PC-3 (cell line): ENCODE data around the gene FBXO42. TPM values are rescaled to one million over a fixed set of nuclear protein-coding genes. Genes with fewer than 3 reads are reported as not detected.
"Not testable (repeated sequence)": the region's sequence is repeated elsewhere in the genome, so short reads cannot be mapped to it uniquely, and the experiment has no call there.

ENCODE experiments used
- ATAC-seq: fragments of 200-7000 bp; cut with Tn5 transposase; 2 replicates; pipeline ENCODE4 v1.9.1; 2020; ENCODE audit warnings: mild to moderate bottlenecking, moderate library complexity
- BruUV-seq: library from RNA; stranded (reverse); fragments of 400-500 nt; replicated peaks from 2 replicates; lab custom pipeline; 2021; lab: Mats Ljungman, UMichigan
- CTCF ChIA-PET: fragments of 300-600 bp; sonication (Branson Sonifier 250); formaldehyde crosslinking; loops from one replicate; lab custom pipeline; 2022; ENCODE audit warnings: antibody characterized with exemption; lab: Charles Lee
- POLR2A ChIA-PET: fragments of 300-600 bp; sonication (Branson Sonifier 250); formaldehyde crosslinking; loops from one replicate; lab custom pipeline; 2022; ENCODE audit warnings: antibody characterized with exemption; ENCODE audit not compliant: unreplicated experiment; lab: Charles Lee
- DNase-seq: peaks from one replicate; pipeline ENCODE4 v3.0.0-alpha.2; 2015
- H2AFZ ChIP-seq: fragments of 300-600 bp; sonication (generic); 2 replicates; pipeline ENCODE4 v1.6.0; 2016; ENCODE audit warnings: antibody characterized with exemption, low read length
- H3F3A ChIP-seq: fragments of 300-600 bp; sonication (generic); one replicate; pipeline ENCODE4 v1.6.0; 2017; ENCODE audit warnings: antibody characterized with exemption, low read length, control low read depth, mild to moderate bottlenecking; ENCODE audit not compliant: unreplicated experiment
- H3K27ac ChIP-seq: fragments of 300-600 bp; sonication (generic); 2 replicates; pipeline ENCODE4 v1.5.1; 2016; ENCODE audit warnings: mild to moderate bottlenecking, low read length
- H3K27me3 ChIP-seq: fragments of 300-600 bp; sonication (generic); 2 replicates; pipeline ENCODE4 v1.6.1; 2016; ENCODE audit warnings: low read length, mixed read lengths
- H3K36me3 ChIP-seq: fragments of 300-600 bp; sonication (generic); 2 replicates; pipeline ENCODE4 v1.6.1; 2016; ENCODE audit warnings: low read depth, mixed run types, low read length, mixed read lengths
- H3K4me1 ChIP-seq: fragments of 300-600 bp; sonication (generic); 2 replicates; pipeline ENCODE4 v1.5.1; 2016; ENCODE audit warnings: low read length; ENCODE audit not compliant: insufficient read depth
- H3K4me2 ChIP-seq: fragments of 300-600 bp; sonication (generic); 2 replicates; pipeline ENCODE4 v1.6.0; 2016; ENCODE audit warnings: low read length
- H3K4me3 ChIP-seq: fragments of 300-600 bp; sonication (generic); 2 replicates; pipeline ENCODE4 v1.5.1; 2016; ENCODE audit warnings: mild to moderate bottlenecking, low read length, mixed read lengths
- H3K79me2 ChIP-seq: fragments of 300-600 bp; sonication (generic); 2 replicates; pipeline ENCODE4 v1.6.1; 2017; ENCODE audit warnings: low read length, mixed read lengths
- H3K9ac ChIP-seq: fragments of 300-600 bp; sonication (generic); 2 replicates; pipeline ENCODE4 v1.6.0; 2016; ENCODE audit warnings: mild to moderate bottlenecking, low read length
- H3K9me2 ChIP-seq: fragments of 300-600 bp; sonication (generic); replicated peaks from 2 replicates; pipeline ENCODE4 v1.6.1; 2016; ENCODE audit warnings: mixed run types, low read length, mixed read lengths
- H3K9me3 ChIP-seq: fragments of 300-600 bp; sonication (generic); 2 replicates; pipeline ENCODE4 v1.6.1; 2016; ENCODE audit warnings: low read length, mixed read lengths
- H4K20me1 ChIP-seq: fragments of 300-600 bp; sonication (generic); 2 replicates; pipeline ENCODE4 v1.6.1; 2016; ENCODE audit warnings: low read length, mixed read lengths
- EZH2 ChIP-seq: fragments of 300-600 bp; sonication (generic); IDR thresholded peaks from one replicate; pipeline ENCODE4 v1.6.1; 2017; ENCODE audit warnings: antibody characterized with exemption, mild to moderate bottlenecking, low read length; ENCODE audit not compliant: unreplicated experiment
- EZH2phosphoT487 ChIP-seq: fragments of 300-600 bp; sonication (generic); IDR thresholded peaks from 2 replicates; pipeline ENCODE4 v1.6.1; 2018; ENCODE audit warnings: mild to moderate bottlenecking, antibody characterized with exemption, low read length, borderline replicate concordance
- intact Hi-C: fragments of 100-400 bp; cut with micrococcal nuclease; formaldehyde crosslinking; loops from 2 replicates; pipeline ENCODE4 v1.9.0; 2023
- total RNA-seq: library from RNA; depleted of rRNA; stranded (reverse); fragments of >200 nt; gene quantifications from 2 replicates; pipeline ENCODE4 v1.2.3, GENCODE V29; 2014
- TF ChIP-seq, protein P1 (sequence below): fragments of 300-600 bp; sonication (generic); conservative IDR thresholded peaks from 2 replicates; pipeline ENCODE4 v1.5.1; 2017; ENCODE audit warnings: antibody characterized with exemption, low read depth, mild to moderate bottlenecking, low read length

FBXO42 gene
- total RNA-seq, 1 experiment from 2014 or later, result 16.0 TPM

- peak overlapping the region; percentile 65 for H3K27ac ChIP-seq
- H2AFZ ChIP-seq, result peak overlapping the region; percentile 80; the same call in 1 of the 2 replicates
- H3K9ac ChIP-seq, result peak overlapping the region; percentile 92
- POLR2A ChIA-PET, result interaction anchor here (1.0 kb wide), 1 partner anchor 97 kb away, joined by 3 read pairs; no protein-coding TSS in a partner anchor
- no peaks in the 10 kb centered on the region for H3K27me3 ChIP-seq
- intact Hi-C loops, result loop anchor here (5.0 kb wide), 1 partner anchor 99 kb away; no protein-coding TSS in a partner anchor
- peaks cover 31% of the 10 kb centered on the region for H4K20me1 ChIP-seq
- no TSS peak for BruUV-seq
- DNase-seq, result peak; percentile 42
- peaks cover 4% of the 10 kb centered on the region for H3F3A ChIP-seq
- peaks cover 34% of the 10 kb centered on the region for H3K4me1 ChIP-seq
- H3K36me3 ChIP-seq, result no peaks in the 10 kb centered on the region
- CTCF ChIA-PET, result interaction anchor here (1.6 kb wide), 1 partner anchor 12 kb away, joined by 5 read pairs; no protein-coding TSS in a partner anchor
- peaks cover 57% of the 10 kb centered on the region for H3K79me2 ChIP-seq
- peak; percentile 18 for ATAC-seq
- peak overlapping the region; percentile 79 for H3K4me3 ChIP-seq
- no peaks in the 10 kb centered on the region for H3K9me3 ChIP-seq
- TF ChIP-seq EZH2phosphoT487, result no peak
- H3K9me2 ChIP-seq, result no peaks in the 10 kb centered on the region
- H3K4me2 ChIP-seq, result peak overlapping the region; percentile 99
Observed at GRCh38 chr1:16351456-16351993, 755 bp downstream of the FBXO42 start.

- BruUV-seq, result no TSS peak
Observed at GRCh38 chr1:16349847-16350406, 2.4 kb downstream of the FBXO42 start.

GRCh38 chr1:16348414-16349182 lies 3.7 kb downstream of the FBXO42 start:
- BruUV-seq, result no TSS peak
- intact Hi-C loops, result no loop called here
- Histone ChIP-seq H3K79me2 (peaks cover 86% of the 10 kb centered on the region), H3K27ac (peak overlapping the region; percentile 36), H4K20me1 (peaks cover 31% of the 10 kb centered on the region), H3K4me3 (no peak overlapping the region), H3K4me1 (peaks cover 34% of the 10 kb centered on the region), H3K4me2 (peak overlapping the region; percentile 99), H3K9me3 (no peaks in the 10 kb centered on the region), H3K36me3 (no peaks in the 10 kb centered on the region), H3F3A (peaks cover 4% of the 10 kb centered on the region), H3K27me3 (no peaks in the 10 kb centered on the region), H2AFZ (no peak overlapping the region), H3K9ac (no peak overlapping the region), H3K9me2 (no peaks in the 10 kb centered on the region)
- DNase-seq (peak; percentile 61), ATAC-seq (peak; percentile 32)
- ChIA-PET CTCF (interaction anchor here (0.6 kb wide), 3 partner anchors 24 to 227 kb away, joined by 4 to 14 read pairs (median 7); no protein-coding TSS in a partner anchor), POLR2A (no interaction called here)
- TF ChIP-seq EZH2, result no peak
- TF ChIP-seq EZH2phosphoT487, result no peak
- TF ChIP-seq, protein P1, sequence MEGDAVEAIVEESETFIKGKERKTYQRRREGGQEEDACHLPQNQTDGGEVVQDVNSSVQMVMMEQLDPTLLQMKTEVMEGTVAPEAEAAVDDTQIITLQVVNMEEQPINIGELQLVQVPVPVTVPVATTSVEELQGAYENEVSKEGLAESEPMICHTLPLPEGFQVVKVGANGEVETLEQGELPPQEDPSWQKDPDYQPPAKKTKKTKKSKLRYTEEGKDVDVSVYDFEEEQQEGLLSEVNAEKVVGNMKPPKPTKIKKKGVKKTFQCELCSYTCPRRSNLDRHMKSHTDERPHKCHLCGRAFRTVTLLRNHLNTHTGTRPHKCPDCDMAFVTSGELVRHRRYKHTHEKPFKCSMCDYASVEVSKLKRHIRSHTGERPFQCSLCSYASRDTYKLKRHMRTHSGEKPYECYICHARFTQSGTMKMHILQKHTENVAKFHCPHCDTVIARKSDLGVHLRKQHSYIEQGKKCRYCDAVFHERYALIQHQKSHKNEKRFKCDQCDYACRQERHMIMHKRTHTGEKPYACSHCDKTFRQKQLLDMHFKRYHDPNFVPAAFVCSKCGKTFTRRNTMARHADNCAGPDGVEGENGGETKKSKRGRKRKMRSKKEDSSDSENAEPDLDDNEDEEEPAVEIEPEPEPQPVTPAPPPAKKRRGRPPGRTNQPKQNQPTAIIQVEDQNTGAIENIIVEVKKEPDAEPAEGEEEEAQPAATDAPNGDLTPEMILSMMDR, result no peak

More at GRCh38 chr1:16349847-16350406, 2.4 kb downstream of the FBXO42 start:
- Histone ChIP-seq H3K36me3 (no peaks in the 10 kb centered on the region), H3K79me2 (peaks cover 72% of the 10 kb centered on the region), H3K27ac (no peak overlapping the region), H3K27me3 (no peaks in the 10 kb centered on the region), H3K9me3 (no peaks in the 10 kb centered on the region), H2AFZ (no peak overlapping the region), H3K4me2 (peak overlapping the region; percentile 99), H3K4me1 (peaks cover 34% of the 10 kb centered on the region), H3K9me2 (no peaks in the 10 kb centered on the region), H4K20me1 (peaks cover 31% of the 10 kb centered on the region), H3F3A (peaks cover 4% of the 10 kb centered on the region), H3K4me3 (peak overlapping the region; percentile 79; the same call in 1 of the 2 replicates), H3K9ac (no peak overlapping the region)
- intact Hi-C loops, result loop anchor here (5.0 kb wide), 1 partner anchor 98 kb away; no protein-coding TSS in a partner anchor
- TF ChIP-seq, protein P1, result no peak
- DNase-seq (no peak), ATAC-seq (no peak)
- ChIA-PET POLR2A (no interaction called here), CTCF (no interaction called here)

GRCh38 chr1:16343276-16343675 lies 9.0 kb downstream of the FBXO42 start:
- H3K27me3 ChIP-seq, H3K9me2 ChIP-seq, ATAC-seq, H4K20me1 ChIP-seq, H2AFZ ChIP-seq, H3K27ac ChIP-seq, H3K9ac ChIP-seq, H3F3A ChIP-seq, H3K4me2 ChIP-seq, H3K4me3 ChIP-seq, H3K9me3 ChIP-seq, intact Hi-C loops, POLR2A ChIA-PET, H3K36me3 ChIP-seq, H3K4me1 ChIP-seq, DNase-seq, BruUV-seq: not testable (repeated sequence)
- CTCF ChIA-PET, result interaction anchor here (0.7 kb wide), 1 partner anchor 94 kb away, joined by 5 read pairs; no protein-coding TSS in a partner anchor
- H3K79me2 ChIP-seq, result peaks cover 98% of the 10 kb centered on the region
